ENCODE measurements around the gene DIAPH3.

Gene DIAPH3

DNA sequence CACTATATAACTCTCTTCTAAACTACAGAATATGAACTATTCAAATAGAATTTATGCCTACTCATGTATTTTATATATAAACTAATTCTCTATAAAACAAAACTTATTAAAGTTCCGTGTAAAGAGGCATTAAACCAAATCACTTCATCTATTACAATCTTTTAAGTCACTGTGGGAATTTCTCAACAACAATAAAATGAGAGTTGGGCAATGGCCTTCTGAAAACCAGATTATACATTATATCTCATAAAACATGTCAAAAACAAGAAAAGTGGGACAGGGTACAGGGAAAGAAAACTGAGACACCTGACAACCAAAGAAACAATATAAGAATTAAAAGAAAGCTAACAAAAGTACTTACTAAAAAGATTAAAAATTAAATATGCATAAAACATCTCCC, 145.2 kb downstream of the DIAPH3 start:
- no peak for DNase-seq

DNA sequence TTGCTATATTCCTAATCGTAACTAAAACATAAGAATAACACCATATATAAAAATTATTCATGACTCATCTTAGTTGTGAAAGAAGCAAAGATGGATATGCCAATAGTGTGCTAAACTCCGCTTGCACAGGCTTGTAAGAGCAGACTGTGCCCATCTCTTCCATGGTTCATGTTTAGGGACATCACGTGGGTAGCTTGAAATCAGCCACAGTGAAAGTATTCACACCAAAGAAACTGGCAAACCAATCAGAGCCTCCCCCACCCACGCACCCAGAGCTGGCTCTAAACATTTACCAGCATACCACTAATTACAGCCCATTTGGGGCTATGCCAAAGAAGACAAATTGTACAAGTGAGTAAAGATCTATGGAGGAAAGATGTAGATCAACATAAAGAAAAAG, 147.5 kb downstream of the DIAPH3 start:
- no peak for DNase-seq

DNA sequence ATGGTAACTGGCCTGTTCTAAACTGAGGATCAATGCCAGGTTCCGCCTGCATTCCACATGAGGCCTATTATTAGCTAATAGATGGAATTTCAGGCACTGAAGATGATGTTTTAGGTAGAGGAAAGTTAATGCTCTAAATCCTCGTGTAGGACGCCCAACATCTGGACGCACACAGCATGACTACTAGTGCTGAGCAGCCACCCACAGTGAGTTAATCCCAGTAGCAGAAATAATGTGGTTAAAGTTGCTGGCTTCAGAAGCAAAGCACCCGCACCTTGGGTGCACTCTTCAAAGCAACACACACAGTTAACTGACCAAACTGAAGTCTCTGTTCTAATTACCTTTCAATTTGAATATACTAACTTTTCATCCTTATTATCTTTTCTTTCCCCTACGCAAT, 150.6 kb downstream of the DIAPH3 start:
- no peak for DNase-seq

DNA sequence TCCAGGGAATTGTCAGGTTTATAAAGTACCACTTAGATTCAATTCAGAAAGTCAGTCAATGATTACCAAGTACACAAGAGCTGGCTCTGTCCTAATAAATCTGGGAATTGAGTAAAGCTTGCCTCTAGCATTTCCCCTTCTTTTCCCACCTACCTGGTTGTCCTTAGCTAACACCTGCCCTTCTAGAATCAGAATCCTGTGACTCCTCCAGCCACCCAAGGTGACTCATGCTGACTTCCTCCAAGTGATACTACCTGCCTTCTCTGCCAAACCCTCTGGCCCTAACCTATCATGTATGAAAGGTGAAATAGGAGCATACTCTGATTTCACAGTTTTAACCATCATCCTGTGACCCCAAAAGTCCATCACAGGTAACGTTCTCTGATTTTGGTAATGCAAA, 151.2 kb downstream of the DIAPH3 start:
- no peak for DNase-seq

DNA sequence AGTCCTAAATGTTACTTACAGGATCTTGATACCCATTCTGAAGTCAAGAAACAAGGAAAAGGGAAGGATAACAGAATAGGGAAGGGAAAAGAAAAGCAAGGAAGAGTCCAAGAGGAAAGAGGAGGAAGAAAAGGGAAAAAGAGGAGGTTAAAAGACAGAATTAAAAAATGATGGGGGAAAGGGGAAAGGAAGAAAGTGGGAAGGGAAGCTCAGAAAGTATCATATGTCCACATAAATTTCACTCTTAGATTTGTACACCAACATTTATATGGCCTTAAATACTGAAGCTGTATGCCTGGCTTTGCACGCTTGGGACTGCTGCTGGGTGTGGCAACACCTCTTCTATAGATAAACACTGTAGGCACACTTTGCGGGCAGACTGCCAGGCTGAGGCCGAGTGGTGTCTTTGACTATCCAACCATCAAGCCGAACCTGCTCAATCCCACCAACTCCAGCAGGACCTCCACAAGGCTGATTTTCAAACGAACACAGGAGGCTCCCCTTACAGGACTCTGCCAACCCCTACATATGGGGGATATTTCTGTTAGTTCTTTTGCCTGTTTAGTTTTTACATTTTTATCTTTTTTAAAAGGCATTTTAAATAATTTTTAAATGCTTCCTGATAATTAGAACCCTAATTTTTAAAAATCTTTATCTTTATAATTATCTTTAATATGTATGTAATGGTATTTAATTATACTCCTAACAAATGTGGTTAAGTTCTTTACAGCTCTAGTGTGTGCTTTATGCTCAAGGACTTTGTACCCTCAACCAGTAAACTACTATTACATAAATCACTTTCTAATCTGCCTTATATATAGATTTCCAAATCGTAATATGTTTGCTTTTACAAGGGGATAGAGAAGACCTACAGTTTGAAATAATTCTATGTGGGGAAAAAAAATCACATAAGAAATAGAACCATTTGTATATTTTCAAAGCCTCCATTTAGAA, 154.2 kb downstream of the DIAPH3 start:
- no peak for DNase-seq

DNA sequence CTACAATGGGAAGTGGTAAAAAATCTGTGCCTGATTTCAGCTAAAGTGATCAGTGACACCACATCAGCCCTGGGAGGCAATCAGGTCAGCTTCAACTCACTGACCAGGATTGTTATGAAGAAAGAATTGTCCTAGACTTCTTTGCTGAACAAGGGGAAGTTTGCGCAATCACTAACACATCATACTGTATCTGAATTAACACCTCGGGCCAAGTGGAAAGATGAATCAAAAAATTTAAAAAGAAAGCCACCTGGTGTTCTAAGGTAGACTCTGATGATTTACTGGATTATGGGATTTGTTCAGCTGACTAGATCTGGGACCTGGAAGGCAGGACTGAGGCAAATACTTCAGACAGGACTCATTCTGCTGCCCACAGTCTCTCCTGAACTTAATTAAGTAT, 161.8 kb downstream of the DIAPH3 start:
- no peak for DNase-seq

DNA sequence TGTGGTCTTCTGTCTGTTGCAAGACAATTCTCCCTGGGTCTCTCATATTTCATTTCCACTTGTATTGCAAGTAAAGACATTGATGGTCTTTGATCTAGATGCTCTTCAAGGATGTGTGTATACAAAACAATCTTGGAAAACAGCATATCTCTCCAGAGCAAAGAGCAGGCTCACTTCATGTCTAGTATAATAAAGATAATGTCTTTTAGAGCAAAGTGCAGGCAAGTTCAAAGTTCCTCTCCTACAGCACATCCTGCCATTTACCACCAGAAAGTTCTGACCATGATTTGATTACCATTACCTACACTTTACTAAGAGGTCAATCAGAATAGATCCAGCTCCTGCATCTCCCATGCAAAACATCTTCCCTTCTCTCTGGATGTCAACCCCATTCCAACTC, 162.8 kb downstream of the DIAPH3 start:
- no peak for DNase-seq

DNA sequence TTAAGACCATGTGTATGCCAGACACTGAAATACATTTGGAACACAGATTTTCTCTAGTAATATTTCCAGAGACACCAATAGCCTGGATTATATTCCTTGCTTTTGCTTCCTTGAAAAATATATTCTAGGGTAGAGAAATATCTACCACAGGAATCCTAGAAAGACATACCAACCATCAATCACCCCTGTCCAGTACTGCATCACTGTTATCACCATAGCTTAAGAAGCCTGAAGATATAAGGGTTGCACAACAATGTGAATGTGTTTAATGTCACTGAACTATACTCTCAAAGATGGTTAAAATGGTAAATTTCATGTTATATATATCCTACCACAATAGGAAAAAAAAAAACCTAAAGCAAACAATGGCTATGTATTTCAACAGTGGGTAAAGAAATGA, 163.6 kb downstream of the DIAPH3 start:
- no peak for DNase-seq

DNA sequence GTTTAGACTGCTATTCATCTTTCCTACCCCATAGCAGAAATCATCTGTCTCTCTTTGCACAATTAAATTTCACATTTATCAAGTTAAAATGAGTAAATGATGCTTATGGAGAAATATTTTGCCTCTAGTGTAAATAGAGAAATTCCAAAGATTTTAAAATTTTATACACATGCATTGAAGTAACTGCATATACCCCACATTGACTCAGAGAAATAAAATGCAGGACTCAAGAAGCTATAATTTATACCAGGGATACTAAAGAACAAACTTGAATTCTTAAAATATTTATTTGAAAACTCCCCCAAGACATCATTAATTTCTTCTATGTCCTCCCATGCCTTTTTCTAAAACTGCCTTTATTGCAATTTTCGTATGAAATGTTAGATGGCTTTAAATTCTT, 165.8 kb downstream of the DIAPH3 start:
- DNase-seq: no peak

DNA sequence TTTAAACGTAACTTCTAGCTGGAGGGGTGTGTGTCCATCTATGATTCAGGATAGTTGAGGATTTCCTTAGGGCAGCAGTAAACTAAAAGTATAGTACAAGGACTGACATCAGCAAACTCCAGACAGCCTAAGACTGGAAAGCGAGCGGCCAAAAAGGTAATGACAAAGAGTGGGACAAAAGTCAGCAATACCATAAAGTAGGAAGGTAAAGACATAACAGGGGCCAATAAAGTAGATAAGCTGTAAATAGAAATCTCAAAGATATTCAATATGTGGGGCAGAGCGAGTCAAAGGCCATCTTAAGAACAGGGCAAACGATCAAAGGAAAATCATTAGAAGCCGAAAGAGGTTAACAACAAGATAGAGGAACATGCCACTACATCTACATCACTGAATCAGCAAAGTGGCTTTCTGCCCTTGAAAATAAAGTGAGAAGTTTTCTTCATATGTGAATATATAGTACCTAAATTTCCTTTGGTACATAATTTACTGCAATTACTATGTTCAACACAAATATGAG, 167.2 kb downstream of the DIAPH3 start:
- DNase-seq: no peak

DNA sequence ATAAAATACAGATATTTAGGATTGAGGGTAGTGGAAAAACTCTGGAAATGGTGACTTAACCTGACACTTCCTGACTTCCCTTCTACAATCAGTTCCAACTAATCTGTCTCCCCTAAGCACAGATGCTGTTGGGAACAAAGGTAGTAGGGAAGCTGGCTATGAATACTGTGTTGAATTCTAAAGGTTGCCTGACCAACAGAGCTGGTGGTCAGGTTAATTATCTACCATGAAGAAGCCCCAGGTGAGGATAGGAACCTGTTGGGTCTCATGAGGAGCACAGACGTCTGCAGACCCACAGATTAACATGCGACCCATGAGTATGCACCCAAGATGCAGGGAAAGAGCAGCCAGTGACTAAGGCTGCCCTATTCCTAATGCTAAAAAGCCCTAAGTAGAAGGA, 172.3 kb downstream of the DIAPH3 start:
- DNase-seq: no peak

DNA sequence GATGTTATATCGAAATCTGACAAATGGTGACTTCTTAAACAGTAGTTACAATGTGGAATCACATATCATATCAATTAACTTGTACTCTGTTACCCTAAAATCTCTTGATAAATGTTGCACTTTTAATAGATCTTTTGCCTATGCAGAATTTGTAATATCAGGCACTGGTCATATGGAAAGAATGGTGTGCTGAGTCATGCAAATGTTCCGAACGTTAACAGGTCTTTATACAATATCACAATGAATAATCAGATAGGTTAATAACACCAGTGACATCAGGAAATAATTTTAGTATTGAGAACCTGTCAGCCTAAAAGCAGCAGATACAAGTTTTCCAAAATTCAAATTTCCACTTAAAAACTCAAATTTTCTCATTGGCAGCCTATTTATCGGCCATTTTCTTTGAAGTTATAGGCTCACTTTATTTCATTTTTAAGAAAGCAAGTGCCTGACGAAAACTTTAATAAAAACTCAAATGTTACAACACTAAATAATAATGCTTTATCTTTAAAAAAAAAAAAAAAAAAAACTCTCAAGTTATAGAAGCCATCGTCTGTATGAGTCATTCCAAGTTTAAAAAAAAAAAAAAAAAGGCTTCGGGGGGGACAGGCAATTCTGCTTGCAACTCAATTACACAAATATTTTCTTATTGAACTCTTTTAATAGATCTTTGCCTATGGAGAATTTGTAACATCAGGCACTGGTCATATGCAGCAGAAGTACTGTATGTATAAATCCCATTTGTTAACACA, 180.9 kb downstream of the DIAPH3 start:
- DNase-seq: no peak

DNA sequence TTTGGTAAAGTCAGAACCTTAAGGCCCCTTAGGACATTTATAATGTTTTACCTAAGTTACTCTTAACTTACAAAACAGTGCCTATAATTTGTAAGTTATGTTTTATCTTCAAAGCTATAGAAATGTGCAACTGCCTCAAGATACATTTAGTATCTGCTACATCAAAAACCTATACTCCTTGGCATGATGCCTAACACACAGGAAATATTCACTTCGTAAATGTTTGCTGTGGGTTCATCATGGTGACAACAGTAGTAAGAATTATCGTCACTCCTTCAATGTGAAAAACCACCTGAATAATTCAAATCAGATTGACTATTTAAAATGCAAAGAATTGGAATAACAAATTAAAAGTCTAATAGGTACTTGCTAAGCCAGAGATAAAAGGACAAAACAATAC, 184.1 kb downstream of the DIAPH3 start:
- DNase-seq: no peak

DNA sequence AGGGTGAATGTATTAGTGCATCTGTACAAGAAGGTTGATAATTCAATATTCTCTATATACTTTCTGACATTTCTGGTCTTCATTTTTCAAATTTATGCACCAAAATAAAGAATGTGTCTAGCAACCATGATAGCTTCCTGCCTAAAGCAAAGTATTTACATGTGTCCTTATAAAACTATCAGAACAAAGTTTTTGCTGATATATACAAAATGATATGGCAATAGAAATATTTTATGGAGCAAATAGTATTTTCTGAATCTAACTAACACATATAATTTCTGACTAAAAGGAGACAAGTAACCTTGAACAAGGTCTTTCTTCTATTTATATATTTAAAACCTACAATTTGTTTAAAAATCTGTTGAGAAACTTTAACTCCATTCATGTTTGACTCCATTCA, 184.9 kb downstream of the DIAPH3 start:
- no peak for DNase-seq

DNA sequence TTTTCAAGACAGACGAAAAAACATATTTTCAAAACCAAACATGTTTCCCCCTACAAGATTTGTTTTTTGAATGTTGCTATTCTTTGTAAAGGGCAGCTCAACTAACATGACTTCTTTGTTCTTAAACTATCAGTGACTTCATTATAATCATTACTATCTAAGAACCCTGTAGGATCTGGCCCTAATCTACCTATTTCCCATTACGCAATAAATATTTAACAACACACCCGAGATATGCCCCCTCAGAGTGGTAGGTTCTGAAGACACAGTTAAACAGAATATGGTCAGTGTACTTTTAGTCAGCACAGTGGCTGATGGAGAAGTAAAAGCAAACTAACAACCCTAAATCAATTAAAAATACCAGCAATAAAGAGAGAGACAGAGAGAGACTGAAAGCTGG, 186.9 kb downstream of the DIAPH3 start:
- DNase-seq: no peak

DNA sequence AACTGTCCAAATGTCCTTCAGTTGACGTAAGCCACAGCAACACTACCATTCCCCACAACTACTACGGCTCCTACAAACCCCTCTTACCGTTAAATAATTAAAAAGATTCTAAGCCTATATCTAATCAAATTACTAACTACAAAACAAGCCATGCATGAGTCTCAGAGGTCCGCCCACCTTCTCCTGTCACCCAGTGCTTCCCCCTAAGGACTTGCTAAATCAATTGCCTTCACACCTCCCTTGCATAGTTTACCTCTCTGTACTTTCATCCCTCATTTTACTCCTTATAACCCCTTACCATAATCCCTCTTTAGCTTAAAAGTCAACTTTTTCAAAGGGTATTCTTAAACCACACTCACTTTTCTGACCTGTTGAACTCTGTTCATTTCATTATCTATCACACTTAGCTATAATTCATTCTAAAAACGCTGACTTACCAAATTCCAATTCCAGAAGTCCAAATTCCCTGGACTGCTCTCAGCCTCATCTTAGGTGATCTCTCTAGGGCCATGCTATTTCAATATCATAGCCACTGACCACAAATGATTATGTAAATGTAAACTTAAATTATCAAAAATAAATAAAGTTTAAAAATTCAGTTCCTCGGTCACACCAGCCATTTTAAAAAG, 187.8 kb downstream of the DIAPH3 start:
- no peak for DNase-seq

DNA sequence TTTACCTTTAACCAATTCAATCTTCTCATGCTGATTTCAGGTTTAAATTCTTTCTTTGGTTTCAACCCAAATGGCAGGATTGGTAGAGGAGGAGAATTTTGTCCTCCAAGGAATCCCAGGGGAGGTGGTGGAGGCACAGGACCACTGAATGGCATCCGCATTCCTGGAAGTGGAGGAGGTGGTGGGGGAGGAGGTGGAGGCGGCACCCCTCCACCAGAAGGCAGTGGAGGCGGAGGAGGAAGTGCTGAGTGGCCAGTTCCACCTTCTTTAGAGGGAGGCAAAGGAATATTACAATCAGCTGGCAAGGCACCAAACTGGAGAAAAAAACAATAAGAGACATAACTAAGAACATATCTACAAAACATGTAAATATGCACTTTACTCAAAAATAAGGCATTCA, 192.9 kb downstream of the DIAPH3 start:
- DNase-seq: no peak

DNA sequence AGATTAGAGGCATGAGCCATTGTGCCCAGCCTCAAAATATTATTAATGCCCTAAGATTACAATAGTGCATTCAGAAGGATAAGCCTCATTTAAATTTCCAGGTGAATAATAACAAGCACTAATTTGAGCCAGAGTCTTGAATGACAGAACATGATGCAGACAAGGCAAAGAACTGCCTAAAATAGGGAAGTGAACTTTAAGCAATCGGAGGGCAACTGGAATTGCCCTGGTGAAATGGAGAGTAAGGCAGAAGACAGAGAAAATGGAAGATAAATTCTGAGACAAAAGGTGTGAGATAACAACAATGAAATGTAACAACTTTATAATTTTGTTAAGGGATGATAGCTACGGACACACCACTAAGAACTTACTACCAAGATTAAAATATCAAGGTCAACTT, 199.9 kb downstream of the DIAPH3 start:
- no peak for DNase-seq

DNA sequence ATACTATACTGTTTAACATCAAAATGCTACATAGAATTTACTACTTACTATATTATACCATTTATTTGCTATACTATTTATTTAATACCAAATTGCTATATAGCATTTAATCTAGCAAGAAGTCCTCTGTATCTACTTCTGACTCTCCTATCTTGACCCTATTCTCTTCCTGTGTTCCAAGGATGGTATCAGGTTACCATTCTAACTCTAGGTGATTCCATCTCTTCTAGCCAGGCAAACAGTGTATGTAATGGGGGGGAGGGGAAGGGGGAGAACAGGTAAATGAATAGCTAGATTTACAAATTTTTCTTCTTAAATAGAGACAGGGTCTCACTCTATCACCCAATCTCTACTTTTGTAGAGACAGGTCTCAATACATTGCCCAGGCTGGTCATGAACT, 200.3 kb downstream of the DIAPH3 start:
- no peak for DNase-seq

DNA sequence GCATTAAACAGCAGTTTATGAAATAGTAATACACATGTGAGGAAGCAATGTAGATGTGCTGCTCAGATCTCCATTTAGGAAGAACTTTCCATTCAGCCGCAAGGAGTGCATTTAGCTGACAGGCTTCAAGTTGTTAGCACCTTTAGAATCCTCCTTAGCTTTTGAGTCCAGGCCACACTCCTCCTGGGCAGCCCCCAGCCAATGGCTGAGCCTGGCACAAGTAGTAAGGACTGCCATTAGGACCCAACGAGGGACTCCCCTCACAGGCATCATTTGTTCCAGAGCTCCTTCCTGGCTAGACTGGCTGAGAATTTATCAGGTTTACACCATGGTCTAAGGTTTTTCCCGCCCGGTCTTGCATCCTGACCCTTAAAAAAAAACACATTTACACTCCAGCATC, 201.4 kb downstream of the DIAPH3 start:
- DNase-seq: no peak

DNA sequence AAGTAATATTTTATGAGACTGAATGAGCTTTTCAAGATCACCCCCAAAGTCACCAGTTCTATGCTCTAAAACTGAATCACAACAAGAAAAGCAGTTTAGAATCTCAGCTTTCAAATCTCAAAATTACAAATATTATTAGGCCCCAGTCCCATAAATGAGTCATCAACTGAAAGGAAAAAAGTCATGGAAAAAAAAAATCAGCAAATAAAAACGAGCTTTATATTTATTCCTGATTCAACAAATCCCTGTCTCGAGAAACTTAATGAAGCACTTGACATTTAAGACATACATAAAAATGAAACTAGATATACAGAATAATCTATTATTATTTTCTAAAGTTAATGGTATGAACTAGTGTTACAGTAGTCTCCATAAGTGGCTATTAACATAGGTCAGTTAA, 203.0 kb downstream of the DIAPH3 start:
- no peak for DNase-seq

DNA sequence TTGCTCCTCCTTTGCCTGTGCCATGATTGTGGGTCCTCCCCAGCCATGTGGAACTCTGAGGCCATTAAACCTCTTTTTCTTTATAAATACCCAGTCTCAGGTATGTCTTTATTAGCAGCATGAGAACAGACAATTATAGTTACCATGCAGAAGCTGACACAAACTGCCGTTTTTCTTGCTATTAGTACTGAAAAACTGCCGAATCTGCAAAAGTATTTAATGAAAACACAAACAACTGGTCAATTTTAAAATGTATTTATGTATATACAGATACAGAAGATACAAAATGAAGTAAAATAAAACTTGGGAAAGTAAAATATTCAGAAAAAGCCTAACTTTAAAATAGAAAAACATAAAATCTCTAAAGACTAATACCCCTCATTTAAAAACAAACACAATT, 206.3 kb downstream of the DIAPH3 start:
- DNase-seq: no peak

DNA sequence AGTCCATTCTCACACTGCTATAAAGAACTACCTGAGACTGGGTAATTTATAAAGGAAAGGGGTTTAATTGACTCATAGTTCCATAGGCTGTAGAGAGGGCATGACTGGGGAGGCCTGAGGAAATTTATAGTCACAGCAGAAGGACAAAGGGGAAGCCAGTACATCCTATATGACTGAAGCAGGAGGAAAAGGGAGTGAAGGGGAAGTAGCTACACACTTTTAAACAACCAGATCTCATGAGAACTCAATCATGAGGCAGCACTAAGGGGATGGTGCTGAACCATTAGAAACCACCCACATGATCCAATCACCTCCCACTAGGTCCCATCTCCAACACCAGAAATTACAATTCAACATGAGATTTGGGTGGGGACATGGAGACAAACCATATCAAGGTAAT, 209.1 kb downstream of the DIAPH3 start:
- no peak for DNase-seq

DNA sequence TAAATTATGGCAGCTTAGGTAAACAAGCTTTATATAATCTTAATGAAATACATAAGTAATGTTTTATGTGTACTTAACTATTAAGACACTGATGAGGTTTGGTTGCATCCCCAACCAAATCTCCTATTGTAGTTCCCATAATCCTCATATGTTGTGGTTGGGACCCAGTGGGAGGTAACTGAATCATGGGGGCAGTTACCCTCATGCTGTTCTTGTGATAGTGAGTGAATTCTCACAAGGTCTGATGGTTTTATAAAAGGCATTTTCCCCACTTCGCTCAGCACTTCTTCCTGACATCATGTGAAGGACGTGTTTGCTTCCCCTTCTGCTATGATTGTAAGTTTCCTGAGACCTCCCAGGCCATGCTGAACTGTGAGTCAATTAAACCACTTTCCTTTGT, 212.7 kb downstream of the DIAPH3 start:
- DNase-seq: no peak

Data from NCI-H2227 treated with DMSO at 0.1 percent for 48 hours (cell line).